ENCODE results near the gene GOLT1A. TPM values are rescaled to one million over a fixed set of nuclear protein-coding genes. Genes with fewer than 3 reads are reported as not detected.
"Not testable (repeated sequence)": the region's sequence is repeated elsewhere in the genome, so short reads cannot be mapped to it uniquely, and the experiment has no call there.

The GOLT1A gene
- total and polyA plus RNA-seq, 7 donors: 0.30 to 7.1 (median 0.37) TPM; not detected in 4

- no peaks in the 10 kb centered on the region for H3K9me3 ChIP-seq
- TF ChIP-seq, protein P1, sequence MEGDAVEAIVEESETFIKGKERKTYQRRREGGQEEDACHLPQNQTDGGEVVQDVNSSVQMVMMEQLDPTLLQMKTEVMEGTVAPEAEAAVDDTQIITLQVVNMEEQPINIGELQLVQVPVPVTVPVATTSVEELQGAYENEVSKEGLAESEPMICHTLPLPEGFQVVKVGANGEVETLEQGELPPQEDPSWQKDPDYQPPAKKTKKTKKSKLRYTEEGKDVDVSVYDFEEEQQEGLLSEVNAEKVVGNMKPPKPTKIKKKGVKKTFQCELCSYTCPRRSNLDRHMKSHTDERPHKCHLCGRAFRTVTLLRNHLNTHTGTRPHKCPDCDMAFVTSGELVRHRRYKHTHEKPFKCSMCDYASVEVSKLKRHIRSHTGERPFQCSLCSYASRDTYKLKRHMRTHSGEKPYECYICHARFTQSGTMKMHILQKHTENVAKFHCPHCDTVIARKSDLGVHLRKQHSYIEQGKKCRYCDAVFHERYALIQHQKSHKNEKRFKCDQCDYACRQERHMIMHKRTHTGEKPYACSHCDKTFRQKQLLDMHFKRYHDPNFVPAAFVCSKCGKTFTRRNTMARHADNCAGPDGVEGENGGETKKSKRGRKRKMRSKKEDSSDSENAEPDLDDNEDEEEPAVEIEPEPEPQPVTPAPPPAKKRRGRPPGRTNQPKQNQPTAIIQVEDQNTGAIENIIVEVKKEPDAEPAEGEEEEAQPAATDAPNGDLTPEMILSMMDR (IDR thresholded peaks at IDR 0.05): no peak
- no peak overlapping the region for H3K27ac ChIP-seq
- peaks cover 0 to 5% (median 3%) of the 10 kb centered on the region in 3 donors for H3K27me3 ChIP-seq (ENCODE audit: insufficient read depth in 3 of 3, low read length in 2 of 3)
- peak in 1 of 2 donors; percentile 40 for DNase-seq
- H3K4me3 ChIP-seq: no peak overlapping the region
- no peaks in the 10 kb centered on the region for H3K36me3 ChIP-seq (ENCODE audit: insufficient read depth in 1 of 2, low read depth in 1 of 2)
- no peaks in the 10 kb centered on the region for H3K4me1 ChIP-seq
- intact Hi-C loops (cut with DNase I): no loop called here
- 96 to 98% (median 97%) methylated on average over 10 of the region's 10 CpGs for WGBS, 3 donors
- no peak for ATAC-seq
Observed at GRCh38 chr1:204242920-204243319, 29.1 kb upstream of the GOLT1A start.

GRCh38 chr1:204241914-204242313 is 28.1 kb upstream of the GOLT1A start:
- intact Hi-C loops (cut with DNase I): no loop called here
- 92 to 98% (median 94%) methylated on average over 5 of the region's 5 CpGs for WGBS, 3 donors

DNA sequence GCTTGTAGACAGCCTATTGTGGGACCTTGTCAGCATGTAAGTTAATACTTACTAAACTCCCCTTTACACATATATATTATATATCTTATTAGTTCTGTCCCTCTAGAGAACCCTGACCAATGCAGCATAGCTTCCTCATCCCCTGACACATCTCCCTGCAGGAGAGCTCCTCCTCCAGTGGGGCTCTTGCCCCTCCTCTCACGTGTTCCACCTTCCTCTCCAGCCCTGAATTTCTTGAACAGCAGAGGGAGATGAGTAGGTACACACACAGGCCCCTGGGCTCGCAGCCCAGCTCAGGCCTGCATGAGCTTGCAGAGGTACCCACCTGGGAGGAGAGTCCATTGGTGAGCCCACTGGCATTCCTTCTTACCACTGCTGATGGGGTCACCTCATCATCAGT is 27.3 kb upstream of the GOLT1A start:
- Histone ChIP-seq H3K27ac (no peak overlapping the region), H3K9me3 (no peaks in the 10 kb centered on the region), H3K36me3 (ENCODE audit: insufficient read depth in 1 of 2, low read depth in 1 of 2) (no peaks in the 10 kb centered on the region), H3K27me3 (ENCODE audit: insufficient read depth in 3 of 3, low read length in 2 of 3) (no peaks in the 10 kb centered on the region), H3K4me3 (no peak overlapping the region), H3K4me1 (no peaks in the 10 kb centered on the region)
- no peak for ATAC-seq
- WGBS, 3 donors: 62 to 79% (median 71%) methylated on average over 2 of the region's 2 CpGs
- intact Hi-C loops (cut with DNase I): no loop called here
- no peak for DNase-seq
- TF ChIP-seq, protein P1 (IDR thresholded peaks at IDR 0.05): no peak

More at GRCh38 chr1:204241914-204242313, 28.1 kb upstream of the GOLT1A start:
- Histone ChIP-seq H3K4me3 (no peak overlapping the region), H3K9me3 (no peaks in the 10 kb centered on the region), H3K27me3 (ENCODE audit: insufficient read depth in 3 of 3, low read length in 2 of 3) (peaks cover 0 to 3% (median 2%) of the 10 kb centered on the region in 3 donors), H3K27ac (no peak overlapping the region), H3K36me3 (ENCODE audit: insufficient read depth in 1 of 2, low read depth in 1 of 2) (no peaks in the 10 kb centered on the region), H3K4me1 (no peaks in the 10 kb centered on the region)
- TF ChIP-seq, protein P1 (IDR thresholded peaks at IDR 0.05): no peak
- ATAC-seq (no peak), DNase-seq (peak in 1 of 2 donors; percentile 15)

GRCh38 chr1:204240233-204240632 is 26.4 kb upstream of the GOLT1A start:
- DNase-seq (no peak), ATAC-seq (no peak)
- H3K36me3 ChIP-seq (ENCODE audit: insufficient read depth in 1 of 2, low read depth in 1 of 2): no peaks in the 10 kb centered on the region
- H3K9me3 ChIP-seq: no peaks in the 10 kb centered on the region
- no peaks in the 10 kb centered on the region for H3K27me3 ChIP-seq (ENCODE audit: insufficient read depth in 3 of 3, low read length in 2 of 3)
- intact Hi-C loops (cut with DNase I): no loop called here
- no peaks in the 10 kb centered on the region for H3K4me1 ChIP-seq
- 72 to 85% (median 81%) methylated on average over 1 of the region's 1 CpG for WGBS, 3 donors
- H3K4me3 ChIP-seq: no peak overlapping the region
- TF ChIP-seq, protein P1 (IDR thresholded peaks at IDR 0.05): no peak
- no peak overlapping the region for H3K27ac ChIP-seq

DNA sequence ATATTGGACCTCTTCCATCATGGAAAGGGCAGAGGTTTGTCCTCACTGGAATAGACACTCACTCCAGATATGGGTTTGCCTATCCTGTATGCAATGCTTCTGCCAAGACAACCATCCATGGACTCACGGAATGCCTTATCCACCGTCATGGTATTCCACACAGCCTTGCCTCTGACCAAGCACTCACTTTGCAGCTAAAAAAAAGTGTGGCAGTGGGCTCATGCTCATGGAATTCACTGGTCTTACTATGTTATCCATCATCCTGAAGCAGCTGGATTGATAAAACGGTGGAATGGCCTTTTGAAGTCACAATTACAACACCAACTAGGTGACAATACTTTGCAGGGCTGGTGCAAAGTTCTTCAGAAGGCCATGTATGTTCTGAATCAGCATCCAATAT is 25.6 kb upstream of the GOLT1A start:
- H3K27ac ChIP-seq; intact Hi-C loops (cut with DNase I); H3K9me3 ChIP-seq; H3K27me3 ChIP-seq (ENCODE audit: insufficient read depth in 3 of 3, low read length in 2 of 3); H3K36me3 ChIP-seq (ENCODE audit: insufficient read depth in 1 of 2, low read depth in 1 of 2); H3K4me1 ChIP-seq; ATAC-seq; H3K4me3 ChIP-seq; DNase-seq: not testable (repeated sequence)
- WGBS, 3 donors: 79 to 81% (median 81%) methylated on average over 3 of the region's 3 CpGs

DNA sequence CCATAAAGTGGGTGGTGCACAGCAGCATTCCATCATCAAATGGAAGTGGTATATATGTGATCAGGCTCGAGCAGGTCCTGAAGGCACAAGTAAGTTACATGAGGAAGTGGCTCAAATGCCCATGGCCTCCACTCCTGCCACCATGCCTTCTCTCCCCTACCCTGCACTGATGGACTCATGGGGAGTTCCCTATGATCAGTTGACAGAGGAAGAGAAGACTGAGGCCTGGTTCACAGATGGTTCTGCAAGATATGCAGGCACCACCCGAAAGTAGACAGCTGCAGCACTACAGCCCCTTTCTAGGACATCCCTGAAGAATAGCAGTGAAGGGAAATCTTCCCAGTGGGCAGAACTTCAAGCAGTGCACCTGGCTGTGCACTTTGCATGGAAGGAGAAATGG is 24.7 kb upstream of the GOLT1A start:
- WGBS, 3 donors: 80 to 89% (median 83%) methylated on average over 2 of the region's 2 CpGs
- H3K9me3 ChIP-seq; H3K27me3 ChIP-seq (ENCODE audit: insufficient read depth in 3 of 3, low read length in 2 of 3); H3K4me1 ChIP-seq; H3K27ac ChIP-seq; H3K36me3 ChIP-seq (ENCODE audit: insufficient read depth in 1 of 2, low read depth in 1 of 2); ATAC-seq; intact Hi-C loops (cut with DNase I); H3K4me3 ChIP-seq: not testable (repeated sequence)
- DNase-seq: peak in 1 of 2 donors; percentile 15

DNA sequence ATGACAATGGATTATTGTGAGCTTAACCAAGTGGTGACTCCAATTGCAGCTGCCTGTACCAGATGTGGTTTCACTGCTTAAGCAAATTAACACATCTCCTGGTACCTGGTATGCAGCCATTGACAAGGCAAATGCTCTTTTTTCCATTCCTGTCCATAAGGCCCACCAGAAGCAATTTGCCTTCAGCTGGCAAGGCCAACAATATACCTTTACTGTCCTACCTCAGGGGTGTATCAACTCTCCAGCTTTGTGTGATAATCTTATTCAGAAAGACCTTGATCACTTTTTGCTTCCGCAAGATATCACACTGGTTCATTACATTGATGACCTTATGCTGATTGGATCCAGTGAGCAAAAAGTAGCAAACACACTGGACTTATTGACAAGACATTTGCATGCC is 23.7 kb upstream of the GOLT1A start:
- ATAC-seq; H3K27me3 ChIP-seq (ENCODE audit: insufficient read depth in 3 of 3, low read length in 2 of 3); H3K9me3 ChIP-seq; intact Hi-C loops (cut with DNase I); H3K36me3 ChIP-seq (ENCODE audit: insufficient read depth in 1 of 2, low read depth in 1 of 2); H3K4me1 ChIP-seq; H3K4me3 ChIP-seq; DNase-seq; H3K27ac ChIP-seq: not testable (repeated sequence)
- 99 to 100% (median 100%) methylated on average over 1 of the region's 1 CpG for WGBS, 3 donors

All from psoas muscle (tissue), 8 donors.